Astrocyte (in vitro differentiated cells and primary cell): ENCODE results near the gene RYR2.

Experiments
- EZH2 ChIP-seq: IDR thresholded peaks from 2 replicates; pipeline ENCODE4 v1.6.1; 2012; ENCODE audit warnings: mild to moderate bottlenecking, low read length, inconsistent platforms; ENCODE audit not compliant: insufficient read depth
- TF ChIP-seq, protein P1 (sequence below): IDR thresholded peaks from 2 replicates; pipeline ENCODE4 v1.5.1; 2011; ENCODE audit warnings: low read depth, mild to moderate bottlenecking, inconsistent platforms, low read length, moderate library complexity; ENCODE audit not compliant: insufficient read depth

DNA sequence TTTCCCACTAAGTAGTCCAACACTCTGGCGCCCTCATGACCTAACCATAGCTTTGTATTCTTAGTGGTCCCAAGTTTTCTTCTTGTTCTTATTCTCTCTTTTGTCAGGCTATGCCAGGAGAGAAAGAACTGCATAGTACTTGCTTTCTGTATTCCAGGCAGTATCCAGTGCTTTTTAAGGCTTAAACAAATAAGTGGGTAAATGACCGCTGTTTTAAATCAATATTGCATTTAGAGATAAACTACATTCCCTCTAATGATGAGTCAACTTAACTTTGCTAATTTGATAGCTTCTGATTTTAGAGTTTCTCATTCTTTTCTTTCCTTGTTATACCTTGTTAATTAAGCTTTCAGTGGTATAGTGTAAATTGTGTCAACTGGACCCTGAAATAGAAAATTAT lies 709.1 kb downstream of the RYR2 start:
- TF ChIP-seq, protein P1, sequence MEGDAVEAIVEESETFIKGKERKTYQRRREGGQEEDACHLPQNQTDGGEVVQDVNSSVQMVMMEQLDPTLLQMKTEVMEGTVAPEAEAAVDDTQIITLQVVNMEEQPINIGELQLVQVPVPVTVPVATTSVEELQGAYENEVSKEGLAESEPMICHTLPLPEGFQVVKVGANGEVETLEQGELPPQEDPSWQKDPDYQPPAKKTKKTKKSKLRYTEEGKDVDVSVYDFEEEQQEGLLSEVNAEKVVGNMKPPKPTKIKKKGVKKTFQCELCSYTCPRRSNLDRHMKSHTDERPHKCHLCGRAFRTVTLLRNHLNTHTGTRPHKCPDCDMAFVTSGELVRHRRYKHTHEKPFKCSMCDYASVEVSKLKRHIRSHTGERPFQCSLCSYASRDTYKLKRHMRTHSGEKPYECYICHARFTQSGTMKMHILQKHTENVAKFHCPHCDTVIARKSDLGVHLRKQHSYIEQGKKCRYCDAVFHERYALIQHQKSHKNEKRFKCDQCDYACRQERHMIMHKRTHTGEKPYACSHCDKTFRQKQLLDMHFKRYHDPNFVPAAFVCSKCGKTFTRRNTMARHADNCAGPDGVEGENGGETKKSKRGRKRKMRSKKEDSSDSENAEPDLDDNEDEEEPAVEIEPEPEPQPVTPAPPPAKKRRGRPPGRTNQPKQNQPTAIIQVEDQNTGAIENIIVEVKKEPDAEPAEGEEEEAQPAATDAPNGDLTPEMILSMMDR: no peak
- TF ChIP-seq EZH2: no peak
